Skeletal muscle tissue (tissue), 4 donors: ENCODE data around the gene FNDC1. TPM values are rescaled to one million over a fixed set of nuclear protein-coding genes. Genes with fewer than 3 reads are reported as not detected.

Experiments used
- H3K27ac ChIP-seq: one replicate; pipeline ENCODE4 v1.7.0; 2013; ENCODE audit warnings: mild to moderate bottlenecking, low read depth, low read length, inconsistent platforms
- H3K27me3 ChIP-seq, 3 donors: one replicate each; pipeline ENCODE4 v1.7.0; 2013; ENCODE audit warnings: low read length in 3 of 3; ENCODE audit not compliant: control insufficient read depth in 3 of 3, insufficient read depth in 3 of 3
- H3K36me3 ChIP-seq, 3 donors: one replicate each; pipeline ENCODE4 v1.7.0; 2013; ENCODE audit warnings: low read length in 3 of 3; ENCODE audit not compliant: control insufficient read depth in 3 of 3, insufficient read depth in 3 of 3
- H3K4me1 ChIP-seq, 3 donors: one replicate each; pipeline ENCODE4 v1.7.0; 2013; ENCODE audit warnings: low read length in 3 of 3, mild to moderate bottlenecking in 3 of 3; ENCODE audit not compliant: control insufficient read depth in 3 of 3, insufficient read depth in 3 of 3
- H3K4me3 ChIP-seq, 3 donors: one replicate each; pipeline ENCODE4 v1.7.0; 2013; ENCODE audit warnings: low read length in 3 of 3
- H3K9ac ChIP-seq, 3 donors: one replicate each; pipeline ENCODE4 v1.7.0; 2013; ENCODE audit warnings: low read length in 3 of 3, mild to moderate bottlenecking in 3 of 3, moderate library complexity in 2 of 3, low read depth in 1 of 3
- H3K9me3 ChIP-seq, 3 donors: one replicate each; pipeline ENCODE4 v1.7.0; 2013; ENCODE audit warnings: low read length in 3 of 3; ENCODE audit not compliant: control insufficient read depth in 3 of 3
- total RNA-seq: library from RNA; depleted of rRNA; stranded (reverse); fragments of >200 nt; gene quantifications from one replicate; pipeline ENCODE4 v1.2.3, GENCODE V29; 2014
- donor health status: Osteomylitis.

FNDC1 gene
- total RNA-seq, 1 donor from 2014 or later, result 71.0 TPM

DNA sequence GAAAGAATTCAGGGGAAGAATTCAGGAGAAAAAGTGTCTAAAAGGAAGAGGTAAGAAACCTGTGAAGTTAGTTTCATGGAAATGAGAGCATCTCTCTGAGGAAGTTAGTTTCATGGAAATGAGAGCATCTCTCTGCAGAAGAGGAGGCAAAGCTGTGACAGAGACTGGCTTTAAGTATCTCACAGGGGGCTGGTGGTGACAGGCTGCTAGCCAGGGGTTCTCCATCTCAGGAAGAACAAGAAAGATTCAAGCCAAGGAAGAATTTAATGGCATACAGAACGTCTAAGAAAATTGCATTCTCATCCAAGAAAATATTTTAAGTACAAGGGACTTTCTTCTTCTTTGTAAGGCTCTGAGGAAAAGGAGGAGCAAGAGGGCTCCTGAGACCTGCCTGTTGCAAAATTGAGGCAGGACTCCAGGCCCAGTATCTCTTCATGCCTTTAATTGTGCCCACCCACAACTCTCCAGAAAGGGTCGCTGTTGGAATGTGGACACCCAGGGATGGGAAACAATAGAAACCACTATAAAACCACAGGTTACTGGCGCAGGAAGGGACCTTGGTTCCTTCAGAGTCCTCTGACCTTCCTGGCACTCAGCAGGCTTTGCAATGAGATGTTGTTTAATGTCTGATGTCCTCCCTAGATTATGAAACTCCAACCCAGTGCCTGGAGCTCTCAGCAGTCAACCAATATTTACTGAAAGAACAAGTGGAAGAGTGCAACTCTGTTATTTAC, 136.8 kb downstream of the FNDC1 start:
- H3K9ac ChIP-seq, result no peak overlapping the region
- H3K4me1 ChIP-seq, result no peaks in the 10 kb centered on the region
- H3K27me3 ChIP-seq, result peaks cover 0 to 3% (median 0%) of the 10 kb centered on the region in 3 donors
- no peak overlapping the region for H3K27ac ChIP-seq
- no peaks in the 10 kb centered on the region for H3K9me3 ChIP-seq
- no peaks in the 10 kb centered on the region for H3K36me3 ChIP-seq
- no peak overlapping the region for H3K4me3 ChIP-seq

DNA sequence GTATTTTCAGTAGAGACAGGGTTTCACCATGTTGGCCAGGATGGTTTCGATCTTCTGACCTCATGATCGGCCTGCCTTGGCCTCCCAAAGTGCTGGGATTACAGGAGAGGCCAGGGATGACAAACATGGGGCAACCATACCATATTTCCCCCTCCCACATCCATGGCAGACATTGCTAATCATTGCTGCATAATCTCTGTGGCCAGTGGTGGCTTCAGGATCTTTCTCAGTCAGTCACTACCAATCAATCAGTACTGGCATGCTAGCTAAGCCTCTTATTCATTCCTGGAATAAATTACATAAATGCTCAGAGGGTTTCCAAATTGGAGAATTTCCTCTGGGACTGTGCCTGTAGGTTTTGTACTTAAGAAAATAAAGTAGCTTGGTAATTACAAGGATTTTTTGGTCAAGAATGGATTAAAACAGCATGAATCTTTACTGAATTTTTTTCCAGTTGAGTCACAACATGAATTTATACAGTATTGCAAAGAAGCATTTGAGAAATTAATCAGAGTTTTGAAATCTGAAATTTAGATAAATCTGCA, 138.1 kb downstream of the FNDC1 start:
- Histone ChIP-seq H3K4me1 (no peaks in the 10 kb centered on the region), H3K9ac (no peak overlapping the region), H3K27me3 (peaks cover 0 to 3% (median 0%) of the 10 kb centered on the region in 3 donors), H3K36me3 (no peaks in the 10 kb centered on the region), H3K4me3 (no peak overlapping the region), H3K9me3 (no peaks in the 10 kb centered on the region), H3K27ac (no peak overlapping the region)

DNA sequence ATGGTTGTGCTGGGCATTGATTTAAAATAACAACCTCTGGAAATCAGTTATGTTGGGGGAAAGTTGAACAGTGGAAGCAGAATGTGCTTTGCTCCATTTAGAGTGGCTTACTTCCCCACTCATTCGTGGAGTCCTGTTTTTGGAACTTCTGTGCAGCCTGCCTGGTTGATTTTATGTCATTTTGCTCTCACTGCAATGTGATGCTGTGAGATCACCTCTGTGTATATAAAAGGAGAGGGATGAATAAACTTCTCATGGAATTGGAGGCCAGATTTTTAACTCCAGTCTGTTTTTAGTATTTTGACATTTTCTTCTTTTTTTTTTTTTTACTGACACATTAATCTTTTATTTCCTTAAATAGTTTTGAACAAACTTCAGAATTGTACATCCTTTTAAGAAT, 139.0 kb downstream of the FNDC1 start:
- Histone ChIP-seq H3K9me3 (no peaks in the 10 kb centered on the region), H3K9ac (no peak overlapping the region), H3K36me3 (no peaks in the 10 kb centered on the region), H3K27ac (no peak overlapping the region), H3K4me1 (no peaks in the 10 kb centered on the region), H3K27me3 (peaks cover 0 to 3% (median 0%) of the 10 kb centered on the region in 3 donors), H3K4me3 (no peak overlapping the region)

DNA sequence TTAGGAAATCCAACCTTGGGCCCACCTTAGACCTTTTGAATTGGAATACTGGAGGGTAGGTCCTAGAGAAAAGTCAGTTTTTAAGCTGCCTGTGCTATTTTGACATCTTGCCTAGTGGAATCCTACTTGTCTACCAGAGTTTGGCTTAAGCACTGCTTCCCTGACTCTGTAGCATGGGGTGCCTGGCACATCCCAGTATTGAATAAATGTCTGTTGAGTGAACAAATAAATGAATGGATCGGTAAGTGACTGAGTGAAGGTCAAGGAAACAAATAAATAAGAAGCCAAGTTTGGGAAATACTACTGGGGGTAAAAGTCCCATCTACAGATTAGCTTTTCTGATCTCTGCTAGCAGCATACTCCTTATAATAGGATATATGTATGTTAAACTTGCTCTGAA, 140.5 kb downstream of the FNDC1 start:
- Histone ChIP-seq H3K4me3 (no peak overlapping the region), H3K9ac (no peak overlapping the region), H3K27ac (no peak overlapping the region), H3K9me3 (no peaks in the 10 kb centered on the region), H3K27me3 (no peaks in the 10 kb centered on the region), H3K4me1 (no peaks in the 10 kb centered on the region), H3K36me3 (no peaks in the 10 kb centered on the region)

DNA sequence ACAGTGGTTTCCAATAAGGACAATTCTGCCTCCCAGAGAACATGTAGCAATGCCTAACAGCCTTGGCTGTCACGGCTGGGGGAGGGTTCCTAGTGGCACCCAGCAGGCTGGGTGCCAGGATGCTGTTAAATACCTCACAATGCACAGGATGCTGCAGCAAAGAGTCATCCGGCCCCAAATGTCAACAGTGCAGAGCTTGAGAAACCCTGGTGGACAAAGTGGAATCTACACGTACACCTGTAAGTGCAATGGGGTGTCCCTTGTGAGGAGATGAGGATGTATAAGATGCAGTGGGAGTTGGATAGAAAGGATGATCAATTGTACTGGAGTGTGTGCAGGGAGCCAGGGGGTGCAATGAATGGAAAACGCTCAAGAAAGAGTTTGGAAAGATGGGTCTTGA, 142.4 kb downstream of the FNDC1 start:
- Histone ChIP-seq H3K9me3 (no peaks in the 10 kb centered on the region), H3K4me1 (no peaks in the 10 kb centered on the region), H3K4me3 (no peak overlapping the region), H3K27me3 (no peaks in the 10 kb centered on the region), H3K9ac (no peak overlapping the region), H3K36me3 (no peaks in the 10 kb centered on the region), H3K27ac (no peak overlapping the region)

DNA sequence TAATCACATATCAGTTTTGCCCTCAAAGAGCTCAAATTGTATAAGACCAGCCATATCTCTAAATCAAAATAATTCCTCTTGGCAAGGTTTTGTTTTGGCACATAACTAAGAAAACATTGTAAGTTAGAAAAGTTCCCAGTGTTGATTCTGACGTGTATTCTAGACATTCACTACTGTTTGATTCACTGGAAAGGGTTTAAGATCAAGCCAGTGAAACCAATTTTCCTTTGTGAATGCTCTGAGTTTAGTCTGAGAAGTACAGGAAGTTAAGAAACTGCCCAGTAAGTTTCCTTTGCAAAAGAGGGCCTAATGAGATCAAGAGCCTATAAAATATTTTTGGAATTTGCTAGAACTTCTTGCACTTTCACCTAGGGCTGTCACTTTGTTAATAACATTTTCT, 143.0 kb downstream of the FNDC1 start:
- H3K9me3 ChIP-seq, result no peaks in the 10 kb centered on the region
- H3K4me3 ChIP-seq, result no peak overlapping the region
- no peaks in the 10 kb centered on the region for H3K36me3 ChIP-seq
- H3K4me1 ChIP-seq, result no peaks in the 10 kb centered on the region
- no peak overlapping the region for H3K9ac ChIP-seq
- H3K27ac ChIP-seq, result no peak overlapping the region
- H3K27me3 ChIP-seq, result no peaks in the 10 kb centered on the region

DNA sequence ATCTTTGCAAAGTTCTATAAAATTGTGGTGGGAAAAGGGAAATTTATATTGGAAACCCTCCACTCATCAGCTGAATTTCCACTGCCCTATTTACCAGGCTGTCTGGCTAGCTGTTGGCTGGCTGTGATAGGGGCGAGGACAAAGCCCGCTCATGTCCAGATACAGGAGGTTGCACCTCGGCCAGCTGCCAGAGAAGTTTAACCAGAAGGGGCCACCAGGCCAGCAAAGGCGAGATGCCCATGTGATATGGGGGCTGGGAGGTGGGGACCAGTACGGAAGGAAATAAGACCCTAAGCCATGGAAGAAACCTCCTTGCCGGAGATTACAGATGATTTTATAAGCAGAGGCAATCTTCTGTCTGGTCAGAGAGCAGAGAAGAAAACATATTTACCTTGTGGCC, 143.8 kb downstream of the FNDC1 start:
- Histone ChIP-seq H3K9me3 (no peaks in the 10 kb centered on the region), H3K4me3 (no peak overlapping the region), H3K27me3 (no peaks in the 10 kb centered on the region), H3K27ac (no peak overlapping the region), H3K4me1 (no peaks in the 10 kb centered on the region), H3K36me3 (no peaks in the 10 kb centered on the region), H3K9ac (no peak overlapping the region)

DNA sequence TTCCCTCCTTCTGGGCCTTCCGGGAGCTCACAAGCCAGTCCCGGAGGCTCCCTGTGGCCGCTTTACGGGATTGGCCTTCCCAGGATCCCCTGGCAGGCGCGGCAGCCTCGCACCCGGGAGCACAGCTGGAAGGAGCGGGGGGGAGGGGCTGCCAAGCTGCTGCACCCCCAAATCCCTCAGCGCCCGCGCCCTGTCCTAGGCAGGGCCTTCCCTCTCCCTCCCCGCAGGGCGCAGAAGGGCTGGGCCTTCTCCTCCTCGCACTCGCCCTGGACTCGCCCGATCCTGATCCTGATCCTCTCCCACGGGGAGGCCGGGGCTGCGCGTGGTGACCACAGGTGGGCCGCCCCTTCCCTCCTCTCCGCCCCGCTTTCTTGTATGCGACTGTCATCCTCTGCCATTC, 146.4 kb downstream of the FNDC1 start:
- no peaks in the 10 kb centered on the region for H3K36me3 ChIP-seq
- no peak overlapping the region for H3K4me3 ChIP-seq
- no peaks in the 10 kb centered on the region for H3K9me3 ChIP-seq
- no peaks in the 10 kb centered on the region for H3K4me1 ChIP-seq
- H3K27ac ChIP-seq, result no peak overlapping the region
- H3K27me3 ChIP-seq, result no peaks in the 10 kb centered on the region
- H3K9ac ChIP-seq, result no peak overlapping the region

DNA sequence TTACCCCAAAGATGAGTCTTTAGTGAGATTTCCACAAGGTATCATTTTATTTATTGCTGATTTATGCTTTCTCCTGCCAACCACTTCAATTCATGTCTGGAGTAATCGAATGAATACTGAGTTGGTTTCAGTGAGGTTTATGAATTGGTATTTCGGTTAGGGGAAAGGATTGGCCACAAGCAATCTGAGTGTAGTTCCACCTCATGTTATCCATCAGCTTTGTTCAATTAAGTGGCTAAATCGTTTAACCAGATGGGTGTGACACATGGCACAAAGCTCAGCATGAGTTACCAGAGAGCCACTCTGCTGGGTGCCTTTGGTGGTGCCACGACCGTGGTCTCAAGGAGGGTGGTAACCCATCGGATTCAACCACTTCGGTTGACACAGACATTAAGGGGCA, 148.2 kb downstream of the FNDC1 start:
- H3K27me3 ChIP-seq, result no peaks in the 10 kb centered on the region
- H3K27ac ChIP-seq, result no peak overlapping the region
- no peak overlapping the region for H3K4me3 ChIP-seq
- no peaks in the 10 kb centered on the region for H3K4me1 ChIP-seq
- no peaks in the 10 kb centered on the region for H3K36me3 ChIP-seq
- no peaks in the 10 kb centered on the region for H3K9me3 ChIP-seq
- H3K9ac ChIP-seq, result no peak overlapping the region

DNA sequence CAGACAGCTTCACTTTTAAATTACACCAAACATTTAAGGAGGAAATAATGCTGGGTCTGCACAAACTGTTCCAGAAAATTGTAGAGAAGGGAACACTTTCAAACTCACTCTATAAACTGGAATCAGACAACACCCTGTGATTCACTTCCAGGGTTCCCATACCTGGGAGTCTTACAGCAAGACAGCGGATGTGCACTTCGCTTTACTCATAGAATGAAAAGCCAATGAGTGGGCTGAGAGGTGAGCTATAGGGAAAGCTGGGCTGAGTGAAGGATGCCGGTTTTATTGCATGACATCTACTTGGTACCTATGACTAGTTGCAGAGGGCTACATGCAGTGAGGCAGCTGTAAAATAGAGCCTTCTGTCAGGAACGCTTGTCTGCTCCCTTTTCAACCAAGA, 152.1 kb downstream of the FNDC1 start:
- H3K27me3 ChIP-seq, result no peaks in the 10 kb centered on the region
- H3K36me3 ChIP-seq, result no peaks in the 10 kb centered on the region
- no peak overlapping the region for H3K4me3 ChIP-seq
- H3K9me3 ChIP-seq, result no peaks in the 10 kb centered on the region
- H3K27ac ChIP-seq, result no peak overlapping the region
- H3K4me1 ChIP-seq, result no peaks in the 10 kb centered on the region
- H3K9ac ChIP-seq, result no peak overlapping the region
